HG02970 (cell line): ENCODE measurements around the gene CIDEB.

Source experiments
- ATAC-seq: cut with Tn5 transposase; IDR thresholded peaks from one replicate; pipeline ENCODE4 v1.9.1; 2021; ENCODE audit warnings: mild to moderate bottlenecking, moderate library complexity, moderate number of reproducible peaks; ENCODE audit not compliant: unreplicated experiment, low FRiP score

The CIDEB gene

GRCh38 chr14:24293525-24293924, 14.3 kb downstream of the CIDEB start:
- no peak for ATAC-seq

DNA sequence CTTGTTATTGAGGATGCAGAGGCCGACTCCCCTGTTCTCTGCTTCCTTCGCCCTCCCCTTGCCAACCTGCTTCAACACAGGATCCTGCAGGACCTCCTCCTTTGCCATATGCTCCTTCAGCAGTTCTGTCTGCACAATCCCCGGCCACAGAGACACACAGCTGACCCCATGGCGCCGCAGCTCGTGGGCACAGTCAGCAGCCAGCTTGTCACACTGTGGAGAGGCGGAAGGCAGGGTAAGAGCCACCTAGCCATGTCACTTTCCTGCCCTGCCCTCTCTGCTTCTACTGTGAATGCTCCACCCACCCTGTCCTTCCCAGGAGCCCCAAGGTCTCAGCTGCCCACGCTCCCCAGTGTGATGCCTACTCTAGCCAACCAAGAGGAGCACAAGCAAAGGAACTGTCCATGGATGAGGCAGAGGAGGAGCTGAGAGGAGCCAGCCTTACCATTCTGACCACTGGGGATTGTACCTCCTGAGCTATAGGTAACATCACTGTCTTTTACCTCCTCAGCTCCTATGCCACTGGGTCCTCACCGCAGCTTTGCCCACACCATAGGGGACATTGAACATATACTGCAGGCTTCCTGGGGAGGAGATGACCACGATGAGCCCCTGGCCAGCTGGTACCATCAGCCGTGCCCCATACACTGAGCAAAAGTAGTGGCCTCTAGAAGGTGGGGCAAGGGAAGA, 15.5 kb downstream of the CIDEB start:
- no peak for ATAC-seq

- ATAC-seq = no peak
Observed at GRCh38 chr14:24291446-24292117, 16.2 kb downstream of the CIDEB start.

DNA sequence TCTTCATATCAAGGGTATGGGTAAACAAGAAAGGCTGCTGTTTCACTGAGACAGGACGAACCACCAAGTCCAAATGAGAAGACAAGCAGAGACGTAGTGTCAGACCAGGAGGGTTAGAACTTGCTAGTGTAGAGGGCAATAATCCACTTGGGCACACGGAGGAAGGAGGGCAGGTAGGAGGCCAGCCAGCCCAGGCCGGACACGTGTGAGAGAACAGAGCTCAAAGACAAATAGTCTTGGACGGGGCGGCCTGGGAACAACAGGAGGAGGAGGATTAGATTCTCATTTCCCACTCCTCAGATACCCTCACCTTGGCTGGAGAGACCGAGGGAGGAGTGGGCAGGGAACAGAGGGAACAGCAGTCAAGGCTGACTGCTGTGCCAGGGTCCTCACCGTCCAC, 17.0 kb downstream of the CIDEB start:
- ATAC-seq = no peak

DNA sequence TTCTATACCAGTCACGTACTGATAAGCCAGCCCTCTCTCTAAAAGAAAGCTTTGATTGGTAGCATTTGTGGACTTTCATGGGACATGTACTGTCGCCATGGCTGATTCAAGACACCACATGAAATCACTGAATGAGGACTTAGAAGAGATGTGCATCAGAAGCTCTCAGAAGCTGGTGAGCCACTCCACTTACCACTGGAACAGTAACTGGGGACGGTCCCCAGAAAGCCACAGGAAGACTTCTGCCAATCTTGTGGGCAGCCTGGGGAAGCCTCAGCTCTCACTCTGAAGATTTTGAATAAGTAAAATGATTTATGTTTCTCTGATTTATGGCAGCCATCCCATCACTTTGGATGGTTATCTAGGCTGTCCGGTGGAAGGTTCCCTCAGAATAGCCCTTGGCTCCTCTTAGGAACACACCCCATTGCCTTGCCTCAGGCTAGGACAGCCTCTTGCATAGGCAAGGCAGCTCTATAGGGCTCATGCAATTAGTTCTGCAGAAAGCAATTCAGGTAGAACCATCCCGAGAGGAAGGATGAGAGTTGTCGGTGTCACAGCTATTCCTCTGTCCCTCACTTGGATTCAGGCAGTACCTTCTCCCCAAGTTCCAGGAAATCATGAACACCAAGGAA, 18.0 kb downstream of the CIDEB start:
- ATAC-seq = no peak

DNA sequence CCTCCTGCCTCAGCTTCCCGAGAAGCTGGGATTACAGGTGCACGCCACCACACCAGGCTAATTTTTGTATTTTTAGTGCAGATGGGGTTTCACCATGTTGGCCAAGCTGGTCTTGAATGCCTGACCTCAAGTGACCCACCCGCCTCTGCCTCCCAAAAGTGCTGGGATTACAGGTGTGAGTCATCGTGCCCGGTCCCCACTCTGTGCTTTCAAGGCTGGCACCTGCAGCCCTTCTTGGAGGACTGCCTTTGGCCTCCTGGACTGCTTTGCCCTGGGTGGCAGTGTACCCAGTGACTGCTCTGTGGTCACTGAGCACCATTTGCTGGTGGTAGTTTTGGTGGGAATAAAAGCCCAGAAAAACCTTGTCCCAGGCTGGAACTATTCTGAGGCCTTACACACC, 20.8 kb downstream of the CIDEB start:
- ATAC-seq = no peak

GRCh38 chr14:24285351-24285750, 22.4 kb downstream of the CIDEB start:
- no peak for ATAC-seq

DNA sequence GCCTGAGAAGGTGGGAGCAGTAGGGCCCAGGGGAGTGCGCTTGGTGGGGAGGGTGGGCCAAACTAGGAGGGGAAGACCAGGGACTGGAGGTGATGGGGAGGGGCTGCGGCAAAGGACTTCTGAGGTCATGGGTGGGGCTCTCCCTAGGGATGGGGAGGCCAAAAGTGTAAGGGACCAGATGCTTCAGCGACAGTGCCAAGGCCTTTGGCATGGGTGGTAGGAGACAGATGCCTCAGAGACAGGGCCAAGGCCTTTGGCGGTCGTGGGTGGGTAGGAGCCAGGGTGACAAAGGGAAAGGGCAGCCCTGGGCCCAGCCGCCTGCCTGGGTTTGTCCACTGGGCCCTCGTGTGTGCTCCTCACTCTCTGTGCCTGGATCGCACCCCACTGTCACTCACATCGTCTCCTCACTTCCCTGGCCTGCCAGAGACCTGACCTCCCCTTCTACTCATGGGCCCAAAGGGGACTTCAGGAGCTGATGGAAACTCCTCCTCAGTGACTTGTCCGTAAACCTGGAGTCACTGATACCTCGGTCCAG, 23.2 kb downstream of the CIDEB start:
- ATAC-seq = no peak

DNA sequence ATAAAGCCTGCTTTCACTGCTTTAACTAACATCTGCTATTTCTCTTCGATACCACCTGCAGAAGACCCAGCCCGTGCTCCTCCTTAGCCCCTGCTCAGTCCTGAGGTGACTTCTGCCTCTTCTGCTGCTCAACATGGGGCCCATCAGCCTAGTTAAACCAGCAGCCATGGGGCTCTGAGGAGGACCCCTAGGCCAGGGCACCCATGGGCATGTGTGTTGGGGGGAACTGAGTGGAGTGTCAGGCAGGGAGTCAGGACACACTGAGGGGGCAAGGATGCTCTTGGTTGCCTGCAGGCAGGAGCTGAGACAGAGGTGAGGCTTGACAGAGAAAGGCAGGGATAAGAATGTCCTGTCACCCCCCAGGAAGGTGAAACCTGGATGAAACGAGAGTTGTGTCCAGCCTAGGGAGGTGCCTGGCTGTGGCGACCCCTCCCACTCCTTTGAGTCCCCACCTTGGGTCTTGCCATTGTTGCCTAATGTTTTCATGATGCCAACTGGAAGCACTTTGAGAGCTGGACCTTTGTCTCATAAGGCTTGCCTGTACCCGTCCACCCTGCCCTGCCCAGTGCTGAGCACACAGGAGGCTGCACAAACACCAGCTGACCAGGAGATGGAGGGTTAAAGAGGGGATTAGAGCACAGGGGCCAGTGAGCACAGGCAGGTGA, 23.8 kb downstream of the CIDEB start:
- no peak for ATAC-seq

GRCh38 chr14:24282736-24283135, 25.0 kb downstream of the CIDEB start:
- ATAC-seq = no peak

GRCh38 chr14:24281636-24282035, 26.1 kb downstream of the CIDEB start:
- no peak for ATAC-seq

GRCh38 chr14:24280797-24281460, 26.8 kb downstream of the CIDEB start:
- ATAC-seq = no peak

DNA sequence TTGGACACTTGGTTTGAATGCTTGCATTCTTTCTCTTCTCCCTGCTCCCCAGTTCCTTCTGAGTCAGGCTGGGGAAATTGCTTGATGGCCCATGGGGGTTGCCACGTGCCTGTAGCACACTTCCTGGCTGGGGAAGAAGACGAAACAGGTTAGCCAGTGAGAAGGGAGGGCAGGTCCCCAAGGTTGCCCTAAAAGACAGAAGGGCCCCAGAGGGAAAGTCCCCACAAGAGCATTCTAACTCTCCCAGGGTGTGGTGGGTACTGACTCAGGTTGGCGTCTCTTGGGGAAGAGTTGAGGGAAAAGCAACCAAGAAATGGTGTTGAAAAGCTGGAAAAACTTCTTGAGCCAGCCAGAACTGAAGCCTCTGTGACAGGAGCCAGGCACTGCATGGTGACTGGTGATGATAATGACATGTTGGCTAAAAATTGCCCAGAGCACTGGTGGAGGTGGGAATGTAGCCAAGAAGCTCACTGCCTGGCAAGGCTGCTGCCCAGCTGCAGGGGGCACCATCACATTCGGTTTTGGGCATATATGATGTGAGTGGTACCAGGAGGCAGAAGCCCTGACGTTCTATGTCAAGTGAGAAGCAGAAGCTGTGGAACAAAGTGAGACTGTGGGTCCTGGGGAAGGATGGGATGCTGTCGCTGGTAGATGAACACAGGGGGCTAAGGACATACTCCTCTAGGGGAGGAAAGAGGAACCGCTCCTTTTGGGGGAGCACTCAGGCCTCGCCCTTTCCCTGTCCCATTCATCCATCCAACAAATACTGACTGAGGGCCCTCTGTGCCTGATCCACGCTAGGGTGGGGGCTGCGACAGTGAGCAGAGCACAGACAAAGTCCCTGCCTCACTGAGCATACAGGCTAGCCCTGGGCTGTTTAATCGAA, 28.2 kb downstream of the CIDEB start:
- ATAC-seq = no peak

DNA sequence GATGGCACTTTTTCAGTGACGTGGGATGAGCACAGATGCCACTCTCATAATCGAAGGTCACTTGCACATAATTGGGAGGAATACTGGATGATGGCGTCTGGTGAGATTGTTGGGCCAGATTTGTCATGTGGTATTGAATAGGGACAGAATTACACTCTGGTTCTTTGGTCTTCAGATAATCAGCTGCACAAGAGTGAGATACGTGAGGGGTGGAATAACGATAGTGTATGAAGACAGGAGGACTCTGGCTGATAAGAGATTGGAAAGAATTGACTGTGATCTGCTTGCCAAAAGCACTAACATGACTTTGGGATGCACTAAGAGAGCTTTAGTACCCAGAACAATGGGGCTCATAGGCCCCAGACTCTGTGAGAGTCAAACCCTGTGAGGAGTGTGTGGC, 29.4 kb downstream of the CIDEB start:
- ATAC-seq = no peak

GRCh38 chr14:24277606-24278321, 30.0 kb downstream of the CIDEB start:
- ATAC-seq = no peak

DNA sequence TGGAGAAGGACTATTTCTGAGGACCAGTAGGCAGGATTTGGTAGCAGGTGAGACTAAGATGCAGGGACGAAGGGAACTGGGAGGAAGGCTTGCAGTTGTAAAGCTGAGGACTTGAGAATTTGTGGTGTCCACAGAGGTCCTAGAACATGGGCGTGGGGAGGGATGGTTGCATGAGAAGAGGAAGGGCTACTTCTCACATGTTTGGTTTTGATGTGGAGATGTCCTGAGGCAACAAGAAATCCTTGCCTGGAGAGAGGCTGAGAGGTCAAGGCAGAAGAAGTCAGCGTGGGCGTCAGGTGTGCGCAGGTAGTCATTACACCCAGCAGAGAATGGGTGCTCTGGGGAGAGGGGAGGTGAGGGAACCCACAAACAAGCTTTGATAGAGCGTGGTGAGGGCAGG, 30.7 kb downstream of the CIDEB start:
- ATAC-seq = no peak

DNA sequence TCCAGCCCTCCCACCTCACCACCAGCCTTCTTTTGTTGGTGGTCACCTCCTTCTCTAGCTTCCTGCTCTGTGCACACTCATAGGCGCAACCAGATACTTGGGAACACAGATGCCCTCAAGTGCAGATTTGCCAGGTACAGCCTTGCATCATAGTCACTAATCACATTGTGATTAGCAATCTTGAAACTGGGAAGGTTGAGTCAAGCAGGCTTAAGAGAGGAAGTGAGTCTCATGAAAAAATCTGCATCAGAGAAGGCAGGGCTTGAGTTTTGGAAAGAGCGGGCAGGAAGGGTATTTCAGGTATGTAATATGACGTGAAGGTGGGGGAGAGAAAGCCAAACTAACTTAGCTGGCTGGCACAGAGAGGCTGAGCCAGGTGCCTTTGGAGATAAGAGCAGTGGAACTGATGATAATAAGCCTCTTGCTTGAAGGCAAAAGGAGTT, 33.7 kb downstream of the CIDEB start:
- ATAC-seq = peak; percentile 31

DNA sequence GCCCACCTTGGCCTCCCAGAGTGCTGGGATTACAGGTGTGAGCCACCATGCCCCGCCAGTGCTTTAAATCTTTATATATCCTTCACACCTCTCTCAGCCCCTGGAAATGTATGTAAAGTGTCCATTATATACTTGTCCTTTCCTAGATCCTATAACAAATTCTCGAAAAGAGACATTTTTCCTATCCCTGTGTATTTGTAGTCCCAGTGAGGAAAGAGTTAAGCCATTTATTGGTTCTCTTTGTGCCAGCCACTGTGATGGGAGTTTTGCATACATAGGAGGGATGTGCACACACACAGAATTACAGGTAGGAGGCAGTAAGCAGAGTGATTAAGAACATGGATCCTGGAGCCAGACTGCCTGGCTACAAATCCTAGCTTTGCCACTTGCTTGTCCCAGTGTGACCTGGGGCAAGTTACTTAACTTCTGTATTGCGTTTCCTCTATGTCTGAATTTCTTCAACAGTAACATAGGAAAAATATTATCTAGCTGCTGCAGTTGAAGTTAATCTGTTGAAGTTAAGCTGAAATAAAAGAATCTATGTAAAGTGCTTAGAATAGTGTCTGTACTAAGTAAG, 34.3 kb downstream of the CIDEB start:
- no peak for ATAC-seq

- ATAC-seq = no peak
Observed at GRCh38 chr14:24272467-24272866, 35.3 kb downstream of the CIDEB start.
